Liver (tissue), 9 donors: ENCODE data around the gene PATL2. TPM values are rescaled to one million over a fixed set of nuclear protein-coding genes. Genes with fewer than 3 reads are reported as not detected.
A peak's percentile ranks its signal among the peaks of the same experiment; 100 is the strongest.
"Not testable (repeated sequence)": the region's sequence is repeated elsewhere in the genome, so short reads cannot be mapped to it uniquely, and the experiment has no call there.

Experiments used
- DNase-seq: peaks from one replicate; pipeline ENCODE4 v3.0.0-alpha.2; 2017; ENCODE audit warnings: low spot score
- H3K27ac ChIP-seq, 2 donors: one replicate each; pipeline ENCODE4 v1.7.0; 2013; ENCODE audit warnings: inconsistent platforms in 2 of 2, low read length in 2 of 2, control low read depth in 1 of 2, low read depth in 1 of 2, mild to moderate bottlenecking in 1 of 2
- H3K27me3 ChIP-seq, 4 donors: one replicate each; pipeline versions ENCODE4 v1.6.1 to v1.7.0; 2013; ENCODE audit warnings: low read length in 3 of 4, inconsistent platforms in 1 of 4, mild to moderate bottlenecking in 1 of 4, moderate library complexity in 1 of 4; ENCODE audit not compliant: control insufficient read depth in 4 of 4, insufficient read depth in 4 of 4
- H3K36me3 ChIP-seq, 4 donors: one replicate each; pipeline versions ENCODE4 v1.6.1 to v1.7.0; 2013; ENCODE audit warnings: low read length in 3 of 4, mild to moderate bottlenecking in 3 of 4, low read depth in 1 of 4, moderate library complexity in 1 of 4; ENCODE audit not compliant: control insufficient read depth in 4 of 4, insufficient read depth in 3 of 4
- H3K4me1 ChIP-seq, 4 donors: one replicate each; pipeline versions ENCODE4 v1.6.1 to v1.7.0; 2013; ENCODE audit warnings: low read length in 3 of 4, mild to moderate bottlenecking in 3 of 4, moderate library complexity in 1 of 4; ENCODE audit not compliant: control insufficient read depth in 4 of 4, insufficient read depth in 4 of 4
- H3K4me3 ChIP-seq, 3 donors: one replicate each; pipeline versions ENCODE4 v1.6.1 to v1.7.0; 2013; ENCODE audit warnings: low read length in 3 of 3, control low read depth in 1 of 3, low read depth in 1 of 3, mild to moderate bottlenecking in 1 of 3
- H3K9ac ChIP-seq, 2 donors: one replicate each; pipeline ENCODE4 v1.7.0; 2013; ENCODE audit warnings: low read length in 2 of 2, mild to moderate bottlenecking in 2 of 2, moderate library complexity in 2 of 2, control low read depth in 1 of 2, low read depth in 1 of 2
- H3K9me3 ChIP-seq, 4 donors: one replicate each; pipeline versions ENCODE4 v1.6.1 to v1.7.0; 2013; ENCODE audit warnings: low read length in 3 of 4; ENCODE audit not compliant: control insufficient read depth in 4 of 4
- EGR1 ChIP-seq, 2 donors: IDR thresholded peaks; 2 replicates each; pipeline ENCODE4 v1.6.1; 2016 to 2018; ENCODE audit warnings: antibody characterized with exemption in 2 of 2, low read depth in 2 of 2
- FOXA2 ChIP-seq: IDR thresholded peaks from 2 replicates; pipeline ENCODE4 v1.6.1; 2016; ENCODE audit warnings: antibody characterized with exemption
- GABPA ChIP-seq, 2 donors: IDR thresholded peaks in 1 of 2; conservative IDR thresholded peaks in 1 of 2; 2 replicates each; pipeline ENCODE4 v1.6.1; 2016; ENCODE audit warnings: antibody characterized with exemption in 2 of 2, mild to moderate bottlenecking in 1 of 2, moderate library complexity in 1 of 2
- HNF4A ChIP-seq, 2 donors: conservative IDR thresholded peaks; 2 replicates each; pipeline ENCODE4 v1.6.1; 2016; ENCODE audit warnings: antibody characterized with exemption in 2 of 2, mild to moderate bottlenecking in 2 of 2
- HNF4G ChIP-seq: IDR thresholded peaks from 2 replicates; pipeline ENCODE4 v1.6.1; 2016; ENCODE audit warnings: antibody characterized with exemption
- JUND ChIP-seq, 2 donors: IDR thresholded peaks; 2 replicates each; pipeline ENCODE4 v1.6.1; 2016; ENCODE audit warnings: antibody characterized with exemption in 2 of 2
- NR2F2 ChIP-seq: IDR thresholded peaks from 2 replicates; pipeline ENCODE4 v1.6.1; 2016; ENCODE audit warnings: antibody characterized with exemption
- RAD21 ChIP-seq, 2 donors: IDR thresholded peaks; 2 replicates each; pipeline ENCODE4 v1.6.1; 2016; ENCODE audit warnings: antibody characterized with exemption in 2 of 2, mild to moderate bottlenecking in 2 of 2
- RXRA ChIP-seq, 2 donors: IDR thresholded peaks; 2 replicates each; pipeline ENCODE4 v1.6.1; 2017 to 2018; ENCODE audit warnings: antibody characterized with exemption in 2 of 2, mild to moderate bottlenecking in 1 of 2
- SP1 ChIP-seq: IDR thresholded peaks from 2 replicates; pipeline ENCODE4 v1.6.1; 2018; ENCODE audit warnings: antibody characterized with exemption, mild to moderate bottlenecking
- TAF1 ChIP-seq: conservative IDR thresholded peaks from 2 replicates; pipeline ENCODE4 v1.6.1; 2016; ENCODE audit warnings: antibody characterized with exemption, mild to moderate bottlenecking
- YY1 ChIP-seq: IDR thresholded peaks from 2 replicates; pipeline ENCODE4 v1.6.1; 2016; ENCODE audit warnings: antibody characterized with exemption, mild to moderate bottlenecking
- WGBS: extraction: QIAGEN DNeasy Blood & Tissue Kit; methylation state at CpG from one replicate; pipeline ENCODE4 v1.1.7; 2013; 5-methylcytosine and 5-hydroxymethylcytosine counted together
- polyA plus RNA-seq, 2 donors: library from polyadenylated mRNA; stranded (reverse) in 1 of 2; unstranded in 1 of 2; fragments of 200-250 nt in 1 of 2; fragments of >200 nt in 1 of 2; fragmentation: Nextera tagmentation in 1 of 2; extraction: Ambion mirVana in 1 of 2; gene quantifications; one replicate each; pipeline versions ENCODE4 v1.2.1 to v1.2.3, GENCODE V29; 2013 to 2015
- total RNA-seq, 2 donors: library from RNA; depleted of rRNA; stranded (reverse); fragments of >200 nt; gene quantifications; one replicate each; pipeline ENCODE4 v1.2.3, GENCODE V29; 2014
- TF ChIP-seq, protein P1 (sequence below): IDR thresholded peaks from 2 replicates; pipeline ENCODE4 v1.6.1; 2016; ENCODE audit warnings: antibody characterized with exemption
- TF ChIP-seq, protein P2 (sequence below): fragments of 150-350 bp; IDR thresholded peaks from 2 replicates; pipeline ENCODE4 v1.5.1; 2017; ENCODE audit warnings: improper control_type of control experiment, low read depth, low read length; ENCODE audit not compliant: missing input control
- TF ChIP-seq, protein P3 (sequence below): IDR thresholded peaks from 2 replicates; pipeline ENCODE4 v1.6.1; 2016; ENCODE audit warnings: antibody characterized with exemption, mild to moderate bottlenecking
- TF ChIP-seq, protein P4 (sequence below): IDR thresholded peaks from 2 replicates; pipeline ENCODE4 v1.6.1; 2016; ENCODE audit warnings: antibody characterized with exemption
- TF ChIP-seq, protein P5 (sequence below): IDR thresholded peaks from 2 replicates; pipeline ENCODE4 v1.6.1; 2016; ENCODE audit warnings: antibody characterized with exemption
- donor health status: healthy.
- donor health status: healthy.
- donor health status: healthy.
- donor health status: healthy.
- donor health status: healthy.

Gene PATL2
- total and polyA plus RNA-seq, 4 donors = 0.32 to 1.0 (median 0.67) TPM

DNA sequence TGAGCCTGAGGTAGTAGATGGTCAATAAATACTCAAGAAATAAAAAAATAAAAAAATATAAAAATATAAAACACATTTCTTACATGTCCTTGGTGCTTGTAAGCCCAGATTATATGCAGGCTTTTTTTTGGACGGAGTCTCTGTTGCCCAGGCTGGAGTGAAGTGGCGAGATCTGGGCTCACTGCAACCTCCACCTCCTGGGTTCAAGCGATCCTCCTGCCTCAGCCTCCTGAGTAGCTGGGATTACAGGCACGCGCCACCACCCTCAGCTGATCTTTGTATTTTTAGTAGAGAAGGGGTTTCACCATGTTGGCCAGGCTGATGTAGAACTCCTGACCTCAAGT, 17.1 kb upstream of the PATL2 start:
- not testable (repeated sequence) for DNase-seq
- WGBS = 58% methylated on average over 5 of the region's 5 CpGs

DNA sequence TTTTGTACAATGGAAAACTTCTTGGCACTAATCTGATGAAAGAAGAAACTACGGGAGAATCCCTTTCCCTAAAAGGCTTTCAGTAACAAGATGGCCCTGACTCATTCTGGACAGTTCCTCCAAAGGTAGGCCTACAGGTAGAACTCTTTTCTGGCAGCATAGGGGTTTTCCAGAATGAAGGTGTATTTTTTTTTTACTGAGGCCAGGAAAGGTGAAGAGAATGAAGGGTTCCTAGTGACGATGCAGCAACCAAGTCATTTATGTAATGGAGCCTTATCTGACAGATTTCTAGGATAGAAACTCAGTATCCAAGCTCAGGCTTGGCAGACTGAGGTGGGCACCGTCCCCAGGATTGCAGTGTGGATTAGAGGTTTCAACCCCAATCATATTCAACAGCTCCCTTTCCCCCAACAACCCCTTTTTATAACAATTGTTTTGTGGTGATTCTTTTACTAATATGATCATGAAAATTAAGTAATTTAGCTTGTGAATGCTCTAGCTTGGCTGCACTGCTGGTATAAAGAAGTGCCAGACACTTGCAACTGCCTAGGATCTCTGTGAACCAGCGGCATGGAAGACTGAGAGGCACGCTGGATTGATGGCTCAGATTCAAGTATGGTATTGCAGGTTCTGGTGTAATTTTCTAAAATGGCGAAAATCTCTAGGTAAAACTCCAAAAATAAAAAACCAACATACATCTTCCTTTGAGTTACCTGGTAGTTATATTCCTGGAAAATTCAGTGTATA, 16.5 kb upstream of the PATL2 start:
- no peak for DNase-seq
- Histone ChIP-seq H3K36me3 (peaks cover 0 to 8% (median 5%) of the 10 kb centered on the region in 4 donors), H3K4me3 (no peak overlapping the region), H3K27me3 (no peaks in the 10 kb centered on the region), H3K27ac (peak overlapping the region; percentile 98 to 99), H3K9ac (no peak overlapping the region), H3K9me3 (no peaks in the 10 kb centered on the region), H3K4me1 (peaks cover 0 to 7% (median under 1%) of the 10 kb centered on the region in 4 donors)
- TF ChIP-seq NR2F2 (no peak), RAD21 (IDR thresholded peaks at IDR 0.05) (no peak), HNF4G (no peak), JUND (IDR thresholded peaks at IDR 0.05) (no peak), RXRA (IDR thresholded peaks at IDR 0.05) (no peak), SP1 (no peak), HNF4A (conservative IDR thresholded peaks at IDR 0.05) (no peak), EGR1 (IDR thresholded peaks at IDR 0.05; ENCODE audit: low read depth in 2 of 2) (no peak), YY1 (no peak), TAF1 (no peak), FOXA2 (no peak), GABPA (IDR thresholded peaks at IDR 0.05 in 1 of 2, conservative IDR thresholded peaks at IDR 0.05 in 1 of 2) (no peak)
- TF ChIP-seq, protein P1, sequence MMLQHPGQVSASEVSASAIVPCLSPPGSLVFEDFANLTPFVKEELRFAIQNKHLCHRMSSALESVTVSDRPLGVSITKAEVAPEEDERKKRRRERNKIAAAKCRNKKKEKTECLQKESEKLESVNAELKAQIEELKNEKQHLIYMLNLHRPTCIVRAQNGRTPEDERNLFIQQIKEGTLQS = no peak
- TF ChIP-seq, protein P2, sequence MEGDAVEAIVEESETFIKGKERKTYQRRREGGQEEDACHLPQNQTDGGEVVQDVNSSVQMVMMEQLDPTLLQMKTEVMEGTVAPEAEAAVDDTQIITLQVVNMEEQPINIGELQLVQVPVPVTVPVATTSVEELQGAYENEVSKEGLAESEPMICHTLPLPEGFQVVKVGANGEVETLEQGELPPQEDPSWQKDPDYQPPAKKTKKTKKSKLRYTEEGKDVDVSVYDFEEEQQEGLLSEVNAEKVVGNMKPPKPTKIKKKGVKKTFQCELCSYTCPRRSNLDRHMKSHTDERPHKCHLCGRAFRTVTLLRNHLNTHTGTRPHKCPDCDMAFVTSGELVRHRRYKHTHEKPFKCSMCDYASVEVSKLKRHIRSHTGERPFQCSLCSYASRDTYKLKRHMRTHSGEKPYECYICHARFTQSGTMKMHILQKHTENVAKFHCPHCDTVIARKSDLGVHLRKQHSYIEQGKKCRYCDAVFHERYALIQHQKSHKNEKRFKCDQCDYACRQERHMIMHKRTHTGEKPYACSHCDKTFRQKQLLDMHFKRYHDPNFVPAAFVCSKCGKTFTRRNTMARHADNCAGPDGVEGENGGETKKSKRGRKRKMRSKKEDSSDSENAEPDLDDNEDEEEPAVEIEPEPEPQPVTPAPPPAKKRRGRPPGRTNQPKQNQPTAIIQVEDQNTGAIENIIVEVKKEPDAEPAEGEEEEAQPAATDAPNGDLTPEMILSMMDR = no peak
- TF ChIP-seq, protein P3, sequence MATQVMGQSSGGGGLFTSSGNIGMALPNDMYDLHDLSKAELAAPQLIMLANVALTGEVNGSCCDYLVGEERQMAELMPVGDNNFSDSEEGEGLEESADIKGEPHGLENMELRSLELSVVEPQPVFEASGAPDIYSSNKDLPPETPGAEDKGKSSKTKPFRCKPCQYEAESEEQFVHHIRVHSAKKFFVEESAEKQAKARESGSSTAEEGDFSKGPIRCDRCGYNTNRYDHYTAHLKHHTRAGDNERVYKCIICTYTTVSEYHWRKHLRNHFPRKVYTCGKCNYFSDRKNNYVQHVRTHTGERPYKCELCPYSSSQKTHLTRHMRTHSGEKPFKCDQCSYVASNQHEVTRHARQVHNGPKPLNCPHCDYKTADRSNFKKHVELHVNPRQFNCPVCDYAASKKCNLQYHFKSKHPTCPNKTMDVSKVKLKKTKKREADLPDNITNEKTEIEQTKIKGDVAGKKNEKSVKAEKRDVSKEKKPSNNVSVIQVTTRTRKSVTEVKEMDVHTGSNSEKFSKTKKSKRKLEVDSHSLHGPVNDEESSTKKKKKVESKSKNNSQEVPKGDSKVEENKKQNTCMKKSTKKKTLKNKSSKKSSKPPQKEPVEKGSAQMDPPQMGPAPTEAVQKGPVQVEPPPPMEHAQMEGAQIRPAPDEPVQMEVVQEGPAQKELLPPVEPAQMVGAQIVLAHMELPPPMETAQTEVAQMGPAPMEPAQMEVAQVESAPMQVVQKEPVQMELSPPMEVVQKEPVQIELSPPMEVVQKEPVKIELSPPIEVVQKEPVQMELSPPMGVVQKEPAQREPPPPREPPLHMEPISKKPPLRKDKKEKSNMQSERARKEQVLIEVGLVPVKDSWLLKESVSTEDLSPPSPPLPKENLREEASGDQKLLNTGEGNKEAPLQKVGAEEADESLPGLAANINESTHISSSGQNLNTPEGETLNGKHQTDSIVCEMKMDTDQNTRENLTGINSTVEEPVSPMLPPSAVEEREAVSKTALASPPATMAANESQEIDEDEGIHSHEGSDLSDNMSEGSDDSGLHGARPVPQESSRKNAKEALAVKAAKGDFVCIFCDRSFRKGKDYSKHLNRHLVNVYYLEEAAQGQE = no peak
- TF ChIP-seq, protein P4, sequence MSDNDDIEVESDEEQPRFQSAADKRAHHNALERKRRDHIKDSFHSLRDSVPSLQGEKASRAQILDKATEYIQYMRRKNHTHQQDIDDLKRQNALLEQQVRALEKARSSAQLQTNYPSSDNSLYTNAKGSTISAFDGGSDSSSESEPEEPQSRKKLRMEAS = no peak
- TF ChIP-seq, protein P5, sequence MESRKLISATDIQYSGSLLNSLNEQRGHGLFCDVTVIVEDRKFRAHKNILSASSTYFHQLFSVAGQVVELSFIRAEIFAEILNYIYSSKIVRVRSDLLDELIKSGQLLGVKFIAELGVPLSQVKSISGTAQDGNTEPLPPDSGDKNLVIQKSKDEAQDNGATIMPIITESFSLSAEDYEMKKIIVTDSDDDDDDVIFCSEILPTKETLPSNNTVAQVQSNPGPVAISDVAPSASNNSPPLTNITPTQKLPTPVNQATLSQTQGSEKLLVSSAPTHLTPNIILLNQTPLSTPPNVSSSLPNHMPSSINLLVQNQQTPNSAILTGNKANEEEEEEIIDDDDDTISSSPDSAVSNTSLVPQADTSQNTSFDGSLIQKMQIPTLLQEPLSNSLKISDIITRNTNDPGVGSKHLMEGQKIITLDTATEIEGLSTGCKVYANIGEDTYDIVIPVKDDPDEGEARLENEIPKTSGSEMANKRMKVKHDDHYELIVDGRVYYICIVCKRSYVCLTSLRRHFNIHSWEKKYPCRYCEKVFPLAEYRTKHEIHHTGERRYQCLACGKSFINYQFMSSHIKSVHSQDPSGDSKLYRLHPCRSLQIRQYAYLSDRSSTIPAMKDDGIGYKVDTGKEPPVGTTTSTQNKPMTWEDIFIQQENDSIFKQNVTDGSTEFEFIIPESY = no peak
- 90% methylated on average over 6 of the region's 6 CpGs for WGBS

More for the DNA sequence above, 17.1 kb upstream of the PATL2 start:
- peak overlapping the region in 1 of 2 donors; percentile 73 for H3K9ac ChIP-seq
- peak overlapping the region in 2 of 3 donors; percentile 13 to 28 for H3K4me3 ChIP-seq
- not testable (repeated sequence) for H3K9me3 ChIP-seq, H3K36me3 ChIP-seq, H3K4me1 ChIP-seq, H3K27me3 ChIP-seq
- H3K27ac ChIP-seq = peak overlapping the region; percentile 98 to 99
